ENCODE data around the gene TGIF2. TPM values are rescaled to one million over a fixed set of nuclear protein-coding genes. Genes with fewer than 3 reads are reported as not detected.

The TGIF2 gene
- total and polyA plus RNA-seq, 2 of the 13 experiments (the other 11 are each of a cell fraction or from before 2014, with no cell fraction given): 41.3 to 53.9 TPM

DNA sequence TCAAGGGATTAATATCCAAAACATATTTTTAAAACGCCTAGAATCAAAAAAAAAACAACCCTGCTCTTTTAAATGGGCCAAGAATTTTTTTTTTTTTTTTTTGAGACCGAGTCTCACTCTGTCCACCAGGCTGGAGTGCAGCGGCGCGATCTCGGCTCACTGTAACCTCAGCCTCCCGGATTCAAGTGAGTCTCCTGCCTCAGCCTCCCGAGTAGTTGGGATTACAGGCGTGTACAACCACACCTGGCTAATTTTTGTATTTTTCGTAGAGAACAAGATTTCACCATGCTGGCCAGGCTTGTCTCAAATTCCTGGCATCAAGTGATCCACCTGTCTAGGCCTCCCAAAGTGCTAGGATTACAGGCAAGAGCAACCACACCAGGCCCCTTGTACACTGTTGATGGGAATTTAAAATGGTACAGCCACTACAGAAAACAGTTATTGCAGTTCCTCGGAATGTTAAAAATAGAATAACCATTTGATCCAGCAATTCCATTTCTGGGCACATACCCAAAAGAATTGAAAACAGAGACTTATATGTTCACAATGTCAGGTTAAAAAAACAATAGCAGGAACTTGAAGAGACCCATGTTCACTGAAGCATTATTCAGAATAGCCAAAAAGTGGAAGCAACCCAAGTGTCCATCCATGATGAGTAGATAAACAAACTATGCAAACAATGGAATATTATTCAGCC is 35.2 kb upstream of the TGIF2 start:
- intact Hi-C loops (cut with micrococcal nuclease; ENCODE audit: unreplicated experiment): no loop called here
- Histone ChIP-seq H3K4me2 (ENCODE audit: low read depth, low read length) (no peak overlapping the region), H3K36me3 (replicated peaks in 1 of 2; ENCODE audit: control insufficient read depth in 1 of 2, insufficient read depth in 2 of 2, low read length in 2 of 2) (no peaks in the 10 kb centered on the region), H3K79me2 (ENCODE audit: insufficient read depth, low read length) (no peaks in the 10 kb centered on the region), H2AFZ (ENCODE audit: low read length) (no peak overlapping the region), H3K9me3 (ENCODE audit: low read length) (no peaks in the 10 kb centered on the region), H3K27me3 (ENCODE audit: control insufficient read depth in 1 of 2, insufficient read depth in 2 of 2, low read length in 2 of 2) (no peaks in the 10 kb centered on the region), H3K9ac (ENCODE audit: insufficient read depth, low read depth, low read length) (no peak overlapping the region), H3K4me1 (ENCODE audit: insufficient read depth, low read length) (peaks cover 33% of the 10 kb centered on the region), H3K4me3 (replicated peaks in 1 of 3; ENCODE audit: insufficient read depth in 1 of 3, low read depth in 2 of 3, low read length in 3 of 3) (no peak overlapping the region), H3K27ac (ENCODE audit: extremely low read length, insufficient read depth, low read length) (no peak overlapping the region), H4K20me1 (ENCODE audit: insufficient read depth, low read length) (no peaks in the 10 kb centered on the region; the same call in 1 of the 2 replicates)
- POLR2A ChIA-PET: no interaction called here
- in situ Hi-C loops (cut with HindIII; ENCODE audit: extremely low pct_ligation_motif_present, low pct_unique_long_range_greater_than_20kb): no loop called here
- no TSS peak for BruUV-seq (replicated peaks)
- FAIRE-seq (no peak), ATAC-seq (no peak), DNase-seq (ENCODE audit: low spot score) (no peak)
- WGBS (ENCODE audit: low lambda C conversion rate): 86% methylated on average over 11 of the region's 11 CpGs
- no peak for TF ChIP-seq ZNF205 (CRISPR knock-in tag; IDR thresholded peaks at IDR 0.05)
- TF ChIP-seq ZBTB21 (CRISPR knock-in tag; IDR thresholded peaks at IDR 0.05): no peak
- TF ChIP-seq SIX4 (CRISPR knock-in tag; IDR thresholded peaks at IDR 0.05): no peak
- TF ChIP-seq ZNF878 (CRISPR knock-in tag; IDR thresholded peaks at IDR 0.05): no peak
- TF ChIP-seq HMG20A (CRISPR knock-in tag; IDR thresholded peaks at IDR 0.05; ENCODE audit: borderline replicate concordance): no peak
- no peak for TF ChIP-seq ZNF350 (CRISPR knock-in tag; IDR thresholded peaks at IDR 0.05; ENCODE audit: borderline replicate concordance, low read depth)
- no peak for TF ChIP-seq ZSCAN25 (CRISPR knock-in tag; IDR thresholded peaks at IDR 0.05)
- TF ChIP-seq, protein P1, sequence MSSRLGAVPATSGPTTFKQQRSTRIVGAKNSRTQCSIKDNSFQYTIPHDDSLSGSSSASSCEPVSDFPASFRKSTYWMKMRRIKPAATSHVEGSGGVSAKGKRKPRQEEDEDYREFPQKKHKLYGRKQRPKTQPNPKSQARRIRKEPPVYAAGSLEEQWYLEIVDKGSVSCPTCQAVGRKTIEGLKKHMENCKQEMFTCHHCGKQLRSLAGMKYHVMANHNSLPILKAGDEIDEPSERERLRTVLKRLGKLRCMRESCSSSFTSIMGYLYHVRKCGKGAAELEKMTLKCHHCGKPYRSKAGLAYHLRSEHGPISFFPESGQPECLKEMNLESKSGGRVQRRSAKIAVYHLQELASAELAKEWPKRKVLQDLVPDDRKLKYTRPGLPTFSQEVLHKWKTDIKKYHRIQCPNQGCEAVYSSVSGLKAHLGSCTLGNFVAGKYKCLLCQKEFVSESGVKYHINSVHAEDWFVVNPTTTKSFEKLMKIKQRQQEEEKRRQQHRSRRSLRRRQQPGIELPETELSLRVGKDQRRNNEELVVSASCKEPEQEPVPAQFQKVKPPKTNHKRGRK (CRISPR knock-in tag; IDR thresholded peaks at IDR 0.05): no peak
- no peak for TF ChIP-seq CCAR2 (optimal IDR thresholded peaks at IDR 0.05; ENCODE audit: low read depth, low read length)
- no peak for TF ChIP-seq REPIN1 (CRISPR knock-in tag; IDR thresholded peaks at IDR 0.05; ENCODE audit: borderline replicate concordance, low read depth)
- TF ChIP-seq, protein P2, sequence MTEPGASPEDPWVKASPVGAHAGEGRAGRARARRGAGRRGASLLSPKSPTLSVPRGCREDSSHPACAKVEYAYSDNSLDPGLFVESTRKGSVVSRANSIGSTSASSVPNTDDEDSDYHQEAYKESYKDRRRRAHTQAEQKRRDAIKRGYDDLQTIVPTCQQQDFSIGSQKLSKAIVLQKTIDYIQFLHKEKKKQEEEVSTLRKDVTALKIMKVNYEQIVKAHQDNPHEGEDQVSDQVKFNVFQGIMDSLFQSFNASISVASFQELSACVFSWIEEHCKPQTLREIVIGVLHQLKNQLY (CRISPR knock-in tag; IDR thresholded peaks at IDR 0.05): no peak
- TF ChIP-seq RBFOX2 (IDR thresholded peaks at IDR 0.05; ENCODE audit: low read depth, low read length): no peak
- TF ChIP-seq TAF15 (IDR thresholded peaks at IDR 0.05; ENCODE audit: low read depth, low read length, poor library complexity, severe bottlenecking): no peak
- no peak for TF ChIP-seq MAZ (IDR thresholded peaks at IDR 0.05; ENCODE audit: borderline replicate concordance, low read depth, low read length)
- TF ChIP-seq MAZ (CRISPR knock-in tag; IDR thresholded peaks at IDR 0.05; ENCODE audit: low read depth): no peak
- TF ChIP-seq, protein P3, sequence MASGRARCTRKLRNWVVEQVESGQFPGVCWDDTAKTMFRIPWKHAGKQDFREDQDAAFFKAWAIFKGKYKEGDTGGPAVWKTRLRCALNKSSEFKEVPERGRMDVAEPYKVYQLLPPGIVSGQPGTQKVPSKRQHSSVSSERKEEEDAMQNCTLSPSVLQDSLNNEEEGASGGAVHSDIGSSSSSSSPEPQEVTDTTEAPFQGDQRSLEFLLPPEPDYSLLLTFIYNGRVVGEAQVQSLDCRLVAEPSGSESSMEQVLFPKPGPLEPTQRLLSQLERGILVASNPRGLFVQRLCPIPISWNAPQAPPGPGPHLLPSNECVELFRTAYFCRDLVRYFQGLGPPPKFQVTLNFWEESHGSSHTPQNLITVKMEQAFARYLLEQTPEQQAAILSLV (CRISPR knock-in tag; IDR thresholded peaks at IDR 0.05; ENCODE audit: borderline replicate concordance): no peak
- TF ChIP-seq YY1 (IDR thresholded peaks at IDR 0.05; ENCODE audit: insufficient read depth, insufficient replicate concordance, low read depth, low read length): no peak
- TF ChIP-seq, protein P4, sequence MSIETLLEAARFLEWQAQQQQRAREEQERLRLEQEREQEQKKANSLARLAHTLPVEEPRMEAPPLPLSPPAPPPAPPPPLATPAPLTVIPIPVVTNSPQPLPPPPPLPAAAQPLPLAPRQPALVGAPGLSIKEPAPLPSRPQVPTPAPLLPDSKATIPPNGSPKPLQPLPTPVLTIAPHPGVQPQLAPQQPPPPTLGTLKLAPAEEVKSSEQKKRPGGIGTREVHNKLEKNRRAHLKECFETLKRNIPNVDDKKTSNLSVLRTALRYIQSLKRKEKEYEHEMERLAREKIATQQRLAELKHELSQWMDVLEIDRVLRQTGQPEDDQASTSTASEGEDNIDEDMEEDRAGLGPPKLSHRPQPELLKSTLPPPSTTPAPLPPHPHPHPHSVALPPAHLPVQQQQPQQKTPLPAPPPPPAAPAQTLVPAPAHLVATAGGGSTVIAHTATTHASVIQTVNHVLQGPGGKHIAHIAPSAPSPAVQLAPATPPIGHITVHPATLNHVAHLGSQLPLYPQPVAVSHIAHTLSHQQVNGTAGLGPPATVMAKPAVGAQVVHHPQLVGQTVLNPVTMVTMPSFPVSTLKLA (IDR thresholded peaks at IDR 0.05): no peak
- no peak for TF ChIP-seq DMAP1 (CRISPR knock-in tag; IDR thresholded peaks at IDR 0.05)
- CTCF ChIA-PET (ENCODE audit: low intra/inter-chr PET ratio, low total read pairs): no interaction called here
